Fibroblast of upper back skin (primary cell): ENCODE results near the gene GPHN.
A peak's percentile ranks its signal among the peaks of the same experiment; 100 is the strongest.
"Not testable (repeated sequence)": the region's sequence is repeated elsewhere in the genome, so short reads cannot be mapped to it uniquely, and the experiment has no call there.

Experiments used
- DNase-seq: peaks from one replicate; pipeline ENCODE4 v3.0.0-alpha.2; 2013

Gene GPHN

GRCh38 chr14:66696326-66696725 is 188.4 kb downstream of the GPHN start:
- no peak for DNase-seq

- no peak for DNase-seq
These were observed 190.6 kb downstream of the GPHN start for GRCh38 chr14:66698503-66698902.

- no peak for DNase-seq
These were observed 193.9 kb downstream of the GPHN start for GRCh38 chr14:66701813-66702212.

GRCh38 chr14:66708267-66708666 is 200.3 kb downstream of the GPHN start:
- DNase-seq, result no peak

GRCh38 chr14:66709291-66709690 is 201.3 kb downstream of the GPHN start:
- DNase-seq, result peak; percentile 52

- not testable (repeated sequence) for DNase-seq
These were observed 206.3 kb downstream of the GPHN start for GRCh38 chr14:66714291-66714690.

- not testable (repeated sequence) for DNase-seq
These were observed 207.4 kb downstream of the GPHN start for GRCh38 chr14:66715313-66715712.

- DNase-seq, result no peak
These were observed 208.3 kb downstream of the GPHN start for GRCh38 chr14:66716227-66716626.

GRCh38 chr14:66717561-66718140 is 209.7 kb downstream of the GPHN start:
- DNase-seq, result no peak

- no peak for DNase-seq
These were observed 217.0 kb downstream of the GPHN start for GRCh38 chr14:66724996-66725395.

GRCh38 chr14:66731298-66731697 is 223.4 kb downstream of the GPHN start:
- DNase-seq, result not testable (repeated sequence)

- DNase-seq, result no peak
These were observed 227.9 kb downstream of the GPHN start for GRCh38 chr14:66735853-66736252.

GRCh38 chr14:66739826-66740225 is 231.9 kb downstream of the GPHN start:
- DNase-seq, result no peak

- DNase-seq, result no peak
These were observed 237.1 kb downstream of the GPHN start for GRCh38 chr14:66745078-66745477.

GRCh38 chr14:66746316-66747006 is 238.5 kb downstream of the GPHN start:
- peak; percentile 44 for DNase-seq

- DNase-seq, result no peak
These were observed 244.2 kb downstream of the GPHN start for GRCh38 chr14:66752109-66752508.

GRCh38 chr14:66758031-66758613 is 250.2 kb downstream of the GPHN start:
- no peak for DNase-seq

GRCh38 chr14:66772146-66772545 is 264.2 kb downstream of the GPHN start:
- no peak for DNase-seq

GRCh38 chr14:66782853-66783252 is 274.9 kb downstream of the GPHN start:
- DNase-seq, result no peak

GRCh38 chr14:66790101-66790500 is 282.2 kb downstream of the GPHN start:
- DNase-seq, result no peak

- DNase-seq, result no peak
These were observed 295.0 kb downstream of the GPHN start for GRCh38 chr14:66802962-66803361.

GRCh38 chr14:66804141-66804540 is 296.2 kb downstream of the GPHN start:
- DNase-seq, result no peak

GRCh38 chr14:66813636-66814035 is 305.7 kb downstream of the GPHN start:
- DNase-seq, result no peak

GRCh38 chr14:66815687-66816086 is 307.7 kb downstream of the GPHN start:
- DNase-seq, result no peak

GRCh38 chr14:66824251-66824650 is 316.3 kb downstream of the GPHN start:
- DNase-seq, result no peak
